AG04450 (cell line): ENCODE measurements around the gene HACD3. TPM values are rescaled to one million over a fixed set of nuclear protein-coding genes. Genes with fewer than 3 reads are reported as not detected.

ENCODE experiments used
- CTCF ChIA-PET: fragments of 300-600, 350-600 bp; formaldehyde crosslinking; extraction: SDS; loops from one replicate; lab custom pipeline; 2022; ENCODE audit warnings: antibody characterized with exemption, inconsistent platforms; lab: Charles Lee
- POLR2A ChIA-PET: fragments of 350-600 bp; formaldehyde crosslinking; extraction: SDS; loops from one replicate; lab custom pipeline; 2021; ENCODE audit warnings: antibody characterized with exemption, inconsistent platforms; lab: Yijun Ruan, JAX
- DNase-seq: peaks from one replicate; pipeline ENCODE4 v3.0.0-alpha.2; 2011; ENCODE audit warnings: low read depth, low spot score
- H3K27ac ChIP-seq: one replicate; pipeline ENCODE4 v1.5.1; 2012; ENCODE audit warnings: low read depth, low read length, control low read depth
- H3K27me3 ChIP-seq: one replicate; pipeline ENCODE4 v1.6.0; 2012; ENCODE audit warnings: low read length; ENCODE audit not compliant: control insufficient read depth, insufficient read depth
- H3K4me3 ChIP-seq: 2 replicates; pipeline ENCODE4 v1.5.1; 2011; ENCODE audit warnings: mild to moderate bottlenecking, low read depth, low read length, control low read depth
- H3K9me3 ChIP-seq: 2 replicates; pipeline ENCODE4 v1.5.1; 2012; ENCODE audit warnings: low read length; ENCODE audit not compliant: control insufficient read depth, insufficient read depth
- CTCF ChIP-seq: IDR thresholded peaks from 2 replicates; pipeline ENCODE4 v1.5.1; 2011; ENCODE audit warnings: low read depth, low read length, control low read depth, inconsistent platforms
- polyA plus RNA-seq: library from polyadenylated mRNA; depleted of rRNA; stranded (reverse); fragments of >200 nt; gene quantifications from 2 replicates; pipeline ENCODE4 v1.2.3, GENCODE V29; 2011

The HACD3 gene
- polyA plus RNA-seq, 1 experiment = 130 TPM

GRCh38 chr15:65532738-65533051 is 2.4 kb downstream of the HACD3 start:
- DNase-seq = peak; percentile 42
- Histone ChIP-seq H3K9me3 (no peaks in the 10 kb centered on the region; the same call in 1 of the 2 replicates), H3K27me3 (no peaks in the 10 kb centered on the region), H3K4me3 (no peak overlapping the region), H3K27ac (no peak overlapping the region)
- CTCF ChIA-PET = no interaction called here
- POLR2A ChIA-PET = interaction anchor here (0.6 to 0.8 kb wide), 2 partner anchors 48 to 128 kb away, joined by 3 to 10 read pairs; no protein-coding TSS in a partner anchor
- TF ChIP-seq CTCF = no peak

- Histone ChIP-seq H3K27me3 (no peaks in the 10 kb centered on the region), H3K4me3 (peak overlapping the region; percentile 14; the same call in 1 of the 2 replicates), H3K27ac (peak overlapping the region; percentile 3), H3K9me3 (no peaks in the 10 kb centered on the region; the same call in 1 of the 2 replicates)
- POLR2A ChIA-PET = interaction anchor here (0.8 kb wide), 1 partner anchor 129 kb away, joined by 10 read pairs; no protein-coding TSS in a partner anchor
- no peak for TF ChIP-seq CTCF
- CTCF ChIA-PET = no interaction called here
- no peak for DNase-seq
These were observed 2.9 kb downstream of the HACD3 start for GRCh38 chr15:65533057-65533756.

GRCh38 chr15:65535192-65535591 is 4.9 kb downstream of the HACD3 start:
- Histone ChIP-seq H3K27me3 (no peaks in the 10 kb centered on the region), H3K4me3 (no peak overlapping the region), H3K9me3 (no peaks in the 10 kb centered on the region; the same call in 1 of the 2 replicates), H3K27ac (no peak overlapping the region)
- TF ChIP-seq CTCF = no peak
- no peak for DNase-seq
- CTCF ChIA-PET = no interaction called here
- POLR2A ChIA-PET = no interaction called here

- no peak for TF ChIP-seq CTCF
- no peaks in the 10 kb centered on the region for H3K9me3 ChIP-seq
- H3K4me3 ChIP-seq = no peak overlapping the region
- DNase-seq = no peak
- H3K27me3 ChIP-seq = no peaks in the 10 kb centered on the region
- POLR2A ChIA-PET = no interaction called here
- H3K27ac ChIP-seq = no peak overlapping the region
- CTCF ChIA-PET = interaction anchor here (0.9 kb wide), 1 partner anchor 22 kb away, joined by 4 read pairs; no protein-coding TSS in a partner anchor
These were observed 10.1 kb downstream of the HACD3 start for GRCh38 chr15:65540314-65540713.

GRCh38 chr15:65541231-65541820 is 11.1 kb downstream of the HACD3 start:
- no peak for TF ChIP-seq CTCF

More at GRCh38 chr15:65541231-65541820, 11.1 kb downstream of the HACD3 start:
- POLR2A ChIA-PET = no interaction called here
- no peak for DNase-seq
- Histone ChIP-seq H3K27me3 (no peaks in the 10 kb centered on the region), H3K9me3 (no peaks in the 10 kb centered on the region), H3K27ac (no peak overlapping the region), H3K4me3 (no peak overlapping the region)
- CTCF ChIA-PET = no interaction called here
